Activated T-cell treated with anti-CD3 and anti-CD28 coated beads for 48 hours (primary cell): ENCODE measurements around the gene APBB3.
A peak's percentile ranks its signal among the peaks of the same experiment; 100 is the strongest.

Experiments used
- DNase-seq: peaks from one replicate; pipeline ENCODE4 v3.0.0-alpha.2; 2020; ENCODE audit warnings: low read depth

APBB3 gene

DNA sequence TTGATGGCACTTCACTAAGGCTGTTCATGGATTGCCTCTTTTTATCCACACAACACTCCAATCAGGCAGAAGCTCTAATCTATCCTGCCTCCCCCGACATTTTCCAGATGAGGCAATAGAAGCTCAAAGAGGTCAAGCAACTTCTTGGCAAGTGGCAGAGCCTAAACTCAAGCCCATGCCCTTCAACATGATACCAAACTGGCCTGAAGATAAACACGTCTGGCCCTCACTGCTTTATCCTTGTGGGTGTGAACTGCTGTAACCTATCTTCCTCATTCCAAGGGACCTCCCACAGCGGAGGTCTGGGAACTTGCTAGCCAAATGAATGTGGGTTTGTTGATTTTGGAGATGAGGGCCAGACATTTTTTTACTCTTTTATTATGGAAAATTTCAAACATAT is 9.8 kb upstream of the APBB3 start:
- no peak for DNase-seq

DNA sequence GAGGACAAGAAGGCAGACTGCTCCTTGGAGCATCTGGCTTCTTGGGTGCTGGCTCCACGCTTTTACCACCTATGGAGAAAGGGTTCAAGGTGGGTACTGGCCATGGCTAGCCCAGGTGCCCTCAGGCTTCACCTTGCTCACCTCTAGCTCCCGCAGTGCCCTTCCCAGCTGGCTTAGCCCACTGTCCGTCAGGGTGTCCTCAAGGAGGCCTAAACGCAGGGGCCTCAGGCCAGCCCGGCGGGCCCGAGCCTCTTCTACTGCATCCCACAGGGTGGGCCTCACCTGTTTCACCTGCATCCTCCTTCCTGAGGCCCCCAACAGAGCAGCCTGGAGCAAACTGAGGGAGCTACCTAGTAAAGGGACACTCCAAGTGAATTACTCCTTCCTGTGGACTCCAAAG is 9.3 kb upstream of the APBB3 start:
- DNase-seq: no peak

DNA sequence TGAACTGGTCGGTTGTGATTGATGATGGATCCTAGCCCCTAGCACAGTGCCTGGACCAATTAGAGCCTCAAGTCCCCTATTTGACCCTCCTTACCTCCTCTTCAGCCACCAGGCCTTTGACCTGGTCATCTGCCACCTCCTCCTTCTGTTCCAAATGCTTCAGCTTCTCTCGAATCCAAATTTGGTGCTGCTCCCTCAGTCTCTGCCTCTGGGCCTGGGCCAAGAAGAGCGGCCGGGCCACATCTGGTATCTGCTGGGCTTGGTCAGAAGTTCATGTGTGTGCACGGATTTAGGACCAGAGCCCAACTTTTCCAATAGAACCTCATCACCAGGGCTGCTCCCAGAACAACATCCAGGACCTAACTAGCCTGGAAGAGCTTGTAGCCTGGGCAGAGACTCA is 6.7 kb upstream of the APBB3 start:
- DNase-seq: no peak

DNA sequence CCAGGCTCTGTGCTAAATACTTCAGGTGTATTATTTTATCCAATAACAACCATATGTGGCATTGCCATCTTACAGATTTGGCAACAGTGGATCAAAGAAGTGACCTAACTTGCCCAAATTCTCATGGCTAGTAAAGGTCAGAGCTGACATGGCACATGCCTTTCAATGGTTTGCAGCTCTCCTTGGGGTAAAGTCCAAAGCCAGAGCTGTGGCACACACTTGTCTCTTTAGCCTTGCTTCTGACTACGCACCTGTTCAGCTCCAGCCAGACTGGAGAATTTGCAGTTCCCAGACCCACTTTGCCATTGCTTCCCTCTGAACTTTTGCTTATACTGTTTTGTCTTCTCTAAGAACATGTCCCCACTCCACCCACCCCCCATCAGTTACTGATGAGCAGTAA is 6.1 kb upstream of the APBB3 start:
- DNase-seq: no peak

DNA sequence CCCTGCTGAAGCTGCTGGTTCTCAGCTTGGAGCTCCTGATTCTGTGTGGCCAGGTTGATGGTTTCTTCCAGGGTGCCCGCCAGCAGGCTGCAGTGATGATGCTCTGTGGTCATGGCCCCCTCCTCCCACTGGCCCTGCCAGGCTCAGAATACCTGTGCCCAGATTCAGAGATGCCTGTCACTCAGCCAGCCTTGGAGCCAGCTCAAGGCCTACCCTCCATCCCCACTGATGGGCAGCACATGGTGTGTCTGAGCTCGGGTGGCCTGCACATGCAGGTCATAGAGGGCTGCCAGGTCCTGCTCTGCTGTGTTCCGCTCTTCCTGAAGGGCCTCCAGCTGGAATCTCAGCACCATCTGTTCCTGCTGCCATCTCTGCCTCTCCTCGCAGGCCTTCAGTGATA is 5.7 kb upstream of the APBB3 start:
- DNase-seq: no peak

DNA sequence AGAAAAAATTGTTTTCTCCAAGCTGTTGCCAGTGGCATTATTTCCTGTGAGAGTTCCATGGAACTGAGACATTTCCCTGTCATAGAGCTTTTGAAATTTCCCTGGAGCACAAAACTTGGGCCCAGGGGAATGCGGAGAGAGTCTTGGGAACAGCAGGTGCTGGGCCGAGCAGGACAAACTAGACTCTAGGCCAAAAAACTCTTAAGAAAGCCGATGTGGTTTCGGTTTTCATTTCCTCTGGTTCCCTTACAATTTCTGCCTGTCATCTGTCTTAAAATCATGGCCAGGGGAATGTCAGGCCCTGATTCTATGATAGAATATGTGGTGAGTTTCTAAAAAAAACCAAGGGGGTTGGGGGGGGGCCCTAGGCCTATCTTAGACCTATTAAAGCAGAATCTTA is 4.8 kb upstream of the APBB3 start:
- DNase-seq: no peak

DNA sequence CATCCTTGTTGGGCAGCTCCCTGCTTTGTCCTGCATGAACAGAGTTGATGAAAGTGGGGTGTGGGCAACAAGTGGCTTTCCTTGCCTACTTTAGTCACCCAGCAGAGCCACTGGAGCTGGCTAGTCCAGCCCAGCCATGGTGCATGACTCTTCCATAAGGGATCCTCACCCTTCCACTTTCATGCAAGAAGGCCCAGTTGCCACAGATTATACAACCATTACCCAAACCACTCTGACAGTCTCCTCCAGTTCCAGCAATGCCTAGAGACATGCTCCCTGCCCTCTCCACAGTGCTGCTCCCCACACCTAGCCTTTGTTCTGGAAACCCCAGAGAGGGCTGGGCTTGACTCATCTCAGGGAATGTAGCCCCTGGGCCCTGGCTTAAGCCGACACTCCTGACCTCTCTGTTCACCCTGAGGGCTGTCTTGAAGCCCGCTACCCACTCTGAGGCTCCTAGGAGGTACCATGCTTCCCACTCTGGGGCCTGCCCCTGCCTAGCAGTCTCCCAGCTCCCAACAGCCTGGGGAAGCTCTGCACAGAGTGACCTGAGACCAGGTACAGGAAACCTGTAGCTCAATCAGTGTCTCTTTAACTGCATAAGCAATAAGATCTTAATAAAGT is 4.2 kb upstream of the APBB3 start:
- DNase-seq: no peak

DNA sequence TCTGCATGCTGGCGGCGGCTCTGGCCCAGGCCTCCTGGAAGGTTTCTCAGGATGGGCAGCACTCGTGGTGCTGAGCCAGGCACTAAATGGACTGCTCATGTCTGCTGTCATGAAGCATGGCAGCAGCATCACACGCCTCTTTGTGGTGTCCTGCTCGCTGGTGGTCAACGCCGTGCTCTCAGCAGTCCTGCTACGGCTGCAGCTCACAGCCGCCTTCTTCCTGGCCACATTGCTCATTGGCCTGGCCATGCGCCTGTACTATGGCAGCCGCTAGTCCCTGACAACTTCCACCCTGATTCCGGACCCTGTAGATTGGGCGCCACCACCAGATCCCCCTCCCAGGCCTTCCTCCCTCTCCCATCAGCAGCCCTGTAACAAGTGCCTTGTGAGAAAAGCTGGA is 3.5 kb upstream of the APBB3 start:
- no peak for DNase-seq

DNA sequence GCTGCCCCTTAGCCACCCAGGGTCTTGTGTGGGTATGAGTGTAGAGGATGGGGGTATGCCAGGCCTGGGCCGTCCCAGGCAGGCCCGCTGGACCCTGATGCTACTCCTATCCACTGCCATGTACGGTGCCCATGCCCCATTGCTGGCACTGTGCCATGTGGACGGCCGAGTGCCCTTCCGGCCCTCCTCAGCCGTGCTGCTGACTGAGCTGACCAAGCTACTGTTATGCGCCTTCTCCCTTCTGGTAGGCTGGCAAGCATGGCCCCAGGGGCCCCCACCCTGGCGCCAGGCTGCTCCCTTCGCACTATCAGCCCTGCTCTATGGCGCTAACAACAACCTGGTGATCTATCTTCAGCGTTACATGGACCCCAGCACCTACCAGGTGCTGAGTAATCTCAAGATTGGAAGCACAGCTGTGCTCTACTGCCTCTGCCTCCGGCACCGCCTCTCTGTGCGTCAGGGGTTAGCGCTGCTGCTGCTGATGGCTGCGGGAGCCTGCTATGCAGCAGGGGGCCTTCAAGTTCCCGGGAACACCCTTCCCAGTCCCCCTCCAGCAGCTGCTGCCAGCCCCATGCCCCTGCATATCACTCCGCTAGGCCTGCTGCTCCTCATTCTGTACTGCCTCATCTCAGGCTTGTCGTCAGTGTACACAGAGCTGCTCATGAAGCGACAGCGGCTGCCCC is 2.9 kb upstream of the APBB3 start:
- DNase-seq: no peak

DNA sequence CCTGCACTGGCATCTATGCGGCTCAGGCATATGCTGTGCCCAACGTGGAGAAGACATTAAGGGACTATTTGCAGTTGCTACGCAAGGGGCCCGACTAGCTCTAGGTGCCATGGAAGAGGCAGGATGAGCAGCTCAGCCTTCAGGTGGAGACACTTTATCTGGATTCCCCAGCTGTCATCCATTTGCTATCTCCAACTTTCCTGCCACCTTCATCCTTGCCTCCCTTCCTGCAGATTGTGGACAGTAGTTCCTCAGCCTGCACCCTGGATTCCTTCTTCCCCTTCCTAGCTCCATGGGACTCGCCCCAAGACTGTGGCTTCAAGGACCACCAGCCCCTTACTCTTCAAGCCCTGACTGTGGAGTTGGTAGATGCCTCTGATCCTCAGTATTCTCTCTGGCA is 2.3 kb upstream of the APBB3 start:
- DNase-seq: no peak

DNA sequence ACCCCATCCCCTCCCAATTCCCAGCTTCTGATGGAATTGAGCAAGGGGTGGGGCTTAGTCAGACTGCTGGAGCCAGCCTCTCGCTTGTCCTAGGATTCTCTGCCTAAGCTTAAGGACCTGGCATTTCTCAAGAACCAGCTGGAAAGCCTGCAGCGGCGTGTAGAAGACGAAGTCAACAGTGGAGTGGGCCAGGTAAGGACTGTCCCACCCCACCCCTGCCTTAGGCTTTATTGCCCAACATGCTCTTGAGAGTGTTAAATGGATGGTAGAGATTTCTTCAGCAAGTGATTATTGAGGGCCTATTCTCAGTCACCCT is 1.3 kb upstream of the APBB3 start:
- DNase-seq: no peak

DNA sequence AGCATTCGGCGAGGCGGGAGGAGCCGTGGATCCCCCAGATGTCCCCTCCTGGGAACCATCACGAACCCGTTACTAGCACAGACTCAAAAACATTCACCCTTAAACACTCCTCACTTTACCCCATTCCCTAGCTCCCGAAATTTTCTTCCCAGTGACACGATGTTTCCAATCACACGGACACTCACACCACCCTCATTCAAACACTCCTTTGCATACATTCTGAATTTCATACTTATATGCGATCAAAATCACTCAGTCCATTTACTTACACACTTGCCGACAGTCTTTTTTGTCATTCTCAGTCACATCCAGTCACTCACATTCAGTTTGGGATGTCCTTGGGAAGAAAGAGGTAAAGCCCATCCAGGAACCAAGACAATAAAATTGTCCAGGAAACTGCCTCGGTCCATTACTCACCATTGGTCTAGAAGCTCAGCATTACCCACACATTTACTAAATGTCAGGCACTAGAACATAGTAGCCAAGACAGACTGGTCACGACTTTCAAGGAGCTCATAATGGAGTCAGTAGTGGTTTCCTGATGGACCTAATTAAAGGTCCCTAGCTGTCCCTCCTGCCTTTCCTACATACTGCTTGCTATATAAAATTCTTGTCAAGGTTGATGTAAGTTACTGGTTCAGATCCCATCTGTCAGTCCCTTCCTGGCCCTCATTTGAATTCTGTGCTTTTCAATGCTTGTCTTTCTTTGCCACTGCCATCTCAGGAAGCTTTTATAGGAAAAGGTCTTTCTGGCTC is 804 bp upstream of the APBB3 start:
- DNase-seq: no peak

DNA sequence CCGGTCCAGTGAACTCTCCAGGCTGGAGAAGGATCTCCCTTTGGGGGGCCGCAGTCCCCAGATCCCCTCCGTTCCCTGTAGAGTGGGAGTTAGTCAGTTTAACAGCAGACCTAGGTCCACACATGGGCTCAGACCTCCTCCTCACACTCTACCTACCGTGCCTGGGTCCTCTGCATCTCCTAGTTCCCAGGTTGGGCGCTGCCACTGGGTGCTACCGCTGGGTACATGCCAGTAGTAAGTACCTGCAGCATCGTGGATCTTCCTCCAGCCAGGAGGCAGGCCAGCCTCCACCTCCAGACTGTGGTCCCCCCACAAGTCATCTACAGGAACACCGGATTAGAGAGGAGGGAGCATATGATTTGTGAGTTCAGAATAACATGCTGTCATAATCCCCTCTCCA is 802 bp downstream of the APBB3 start:
- no peak for DNase-seq

DNA sequence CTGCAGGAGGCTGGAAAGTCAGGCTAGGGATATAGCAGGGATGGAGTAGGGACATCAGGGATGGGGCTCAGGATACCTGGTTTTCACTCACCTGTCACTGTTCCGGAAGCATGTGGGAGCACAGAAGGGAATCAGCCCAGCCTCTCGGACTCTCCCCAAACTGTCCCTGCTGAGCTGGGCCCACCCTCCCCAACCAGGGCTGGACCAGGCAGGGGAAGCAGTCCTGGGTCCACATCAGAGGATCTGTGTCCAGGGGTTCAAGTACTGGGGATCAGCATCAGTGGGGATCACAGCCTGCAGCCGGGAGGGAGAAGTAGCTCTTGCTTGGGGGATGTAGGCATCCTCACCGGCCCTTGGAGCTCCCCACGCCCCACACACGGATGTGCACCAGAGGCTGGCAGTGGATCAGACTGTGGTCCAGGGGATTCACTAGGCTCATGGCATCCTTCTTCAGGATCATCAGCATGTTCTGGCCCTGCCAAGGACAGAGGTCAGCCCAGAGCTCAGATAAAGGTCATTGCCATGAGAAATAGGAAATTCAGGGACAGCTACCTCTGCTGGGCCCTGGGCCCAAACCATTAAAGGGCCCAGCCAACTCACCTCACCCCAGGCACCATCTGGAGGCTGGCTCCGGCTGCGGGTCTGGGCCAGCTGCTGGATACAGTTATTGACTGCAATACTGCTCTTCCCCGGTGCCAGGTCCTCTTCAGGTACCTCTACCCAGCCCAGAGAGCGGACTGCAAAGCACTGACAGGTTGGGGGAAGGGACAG is 2.5 kb downstream of the APBB3 start:
- no peak for DNase-seq

DNA sequence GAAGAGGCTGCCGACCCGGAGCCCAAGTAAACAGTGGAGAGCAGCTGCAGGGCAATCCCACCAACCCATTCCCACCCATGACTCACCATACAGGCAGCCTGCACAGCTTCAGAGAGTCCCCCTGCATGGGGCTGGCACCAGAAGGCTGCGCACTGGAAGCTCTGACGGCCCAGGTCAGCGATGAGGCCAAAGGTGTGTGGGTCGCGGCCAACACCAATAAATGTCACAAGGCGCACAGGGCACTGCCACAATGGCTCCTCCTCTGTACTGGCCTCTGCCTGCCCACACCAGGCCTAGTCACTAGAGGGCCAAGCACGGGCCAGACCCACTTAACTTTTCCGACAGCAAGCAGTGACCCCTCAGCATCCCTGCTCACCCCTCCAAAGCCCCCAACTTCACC is 4.2 kb downstream of the APBB3 start:
- no peak for DNase-seq

DNA sequence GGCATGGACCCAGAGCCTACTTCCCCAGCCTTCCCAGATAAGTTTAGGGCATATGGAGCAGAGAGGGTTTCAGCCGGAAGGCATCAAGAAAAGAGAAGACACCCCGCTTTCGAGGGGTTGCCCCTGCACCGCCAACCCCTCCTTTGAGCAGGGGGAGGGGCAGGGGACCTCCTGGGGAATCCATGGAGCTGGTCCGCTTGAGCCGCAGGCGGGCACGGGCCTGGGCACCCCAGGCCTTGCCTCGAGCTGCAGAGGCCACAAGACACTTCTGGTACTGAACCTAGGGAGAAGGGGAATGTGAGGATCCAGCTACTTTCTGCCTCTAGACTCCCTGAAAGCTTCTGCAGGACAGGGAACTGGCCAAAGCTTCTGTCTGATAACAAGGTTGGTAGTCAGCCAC is 5.9 kb downstream of the APBB3 start:
- no peak for DNase-seq

DNA sequence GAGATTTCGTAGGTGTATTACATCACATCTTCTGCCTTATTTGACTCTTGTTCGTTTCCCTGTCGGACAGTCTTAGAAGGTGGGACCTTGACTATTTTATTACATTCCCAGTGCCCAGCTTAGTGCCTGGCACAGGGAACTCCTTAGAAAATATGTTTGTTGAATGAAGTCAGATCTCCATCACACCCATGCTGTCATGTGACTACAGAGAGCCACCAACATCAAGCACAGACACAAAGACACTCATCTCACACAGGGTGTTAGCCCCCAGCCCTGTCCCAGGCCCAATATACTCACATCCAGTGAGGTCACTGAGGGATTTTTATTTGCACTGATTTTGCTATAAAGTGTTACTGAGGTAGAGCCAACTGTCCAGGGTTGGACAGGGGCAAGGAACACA is 6.4 kb downstream of the APBB3 start:
- DNase-seq: no peak

DNA sequence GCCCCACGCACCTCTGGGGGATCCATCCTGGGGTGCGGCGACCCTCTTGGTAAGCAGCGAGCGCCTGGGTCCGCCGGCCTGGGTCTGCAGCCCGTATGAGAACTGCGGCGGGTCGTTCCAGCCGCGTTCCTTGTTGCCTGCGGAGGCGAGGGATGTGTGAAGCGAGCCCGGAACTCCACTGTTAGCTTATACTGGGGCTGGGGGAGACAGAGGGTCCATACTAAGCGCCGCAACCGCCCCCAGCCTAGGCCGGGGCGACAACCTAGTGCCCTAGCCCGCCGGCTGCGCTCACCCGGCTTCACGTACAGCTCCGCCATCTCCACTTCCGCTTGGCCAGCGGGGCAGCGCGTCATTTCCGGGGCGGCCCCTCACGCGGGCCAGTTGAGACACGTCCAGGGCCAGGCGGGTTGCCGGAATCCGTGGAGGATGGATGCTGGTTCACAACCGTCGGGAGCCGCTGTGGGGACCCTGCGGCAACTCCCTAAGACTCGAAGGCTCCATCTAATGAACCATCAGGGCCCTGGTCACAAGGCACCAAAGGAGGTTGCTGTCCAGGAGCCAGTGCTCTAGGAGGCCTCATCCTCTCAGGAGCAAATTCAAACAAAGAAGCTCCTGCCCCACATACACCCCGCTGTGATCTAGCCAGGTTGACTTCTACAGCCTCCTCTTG is 7.1 kb downstream of the APBB3 start, which contains the start of gene SRA1:
Gene SRA1, minus strand, starts transcription at position 338 of the 670 bp plus-strand sequence. Its CDS starts 21 bp downstream, at position 317.
- DNase-seq: peak; percentile 87

DNA sequence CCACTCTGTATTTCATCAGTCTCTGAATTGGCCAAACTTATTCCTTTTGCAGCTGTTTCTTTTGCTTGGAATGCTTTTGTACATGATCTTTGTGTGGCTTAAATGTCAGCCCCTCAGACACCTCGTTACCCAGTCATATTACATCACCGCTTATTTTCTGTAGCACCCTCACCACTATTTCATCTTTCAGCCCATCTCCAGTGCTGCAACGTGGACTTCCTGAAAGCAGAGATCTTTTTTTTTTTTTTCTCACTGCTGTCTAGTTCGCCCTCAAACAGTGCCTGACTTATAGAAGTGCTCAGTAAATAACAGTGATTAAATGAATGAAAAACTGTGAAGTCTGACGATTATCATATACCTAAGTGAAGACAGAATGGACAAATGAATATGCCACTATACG is 8.0 kb downstream of the APBB3 start:
- DNase-seq: no peak

DNA sequence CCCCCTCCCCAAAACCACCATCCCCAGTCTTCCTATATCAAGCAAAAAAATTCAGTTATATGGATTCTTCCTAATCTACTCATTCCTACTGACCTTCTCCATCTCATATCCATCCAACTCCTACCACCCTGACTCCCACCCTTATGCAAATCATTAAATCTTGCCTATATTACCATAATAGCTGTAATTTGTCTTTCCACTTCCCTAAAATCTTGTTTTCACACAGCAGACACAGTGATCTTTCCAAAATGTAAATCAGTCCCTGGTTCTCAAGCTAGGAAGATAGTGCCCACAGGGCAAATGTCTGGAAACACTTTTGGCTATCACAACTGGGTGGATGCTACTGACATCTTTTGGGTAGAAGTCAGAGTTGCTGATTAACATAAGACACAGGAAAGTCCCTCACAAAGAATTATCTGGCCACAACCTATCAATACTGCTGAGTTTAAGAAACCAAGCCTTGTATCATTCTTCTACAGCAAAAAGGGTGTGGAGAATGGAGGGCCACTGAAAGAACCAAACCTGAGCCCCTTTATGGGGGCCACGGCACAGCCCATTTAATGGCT is 8.6 kb downstream of the APBB3 start:
- no peak for DNase-seq

DNA sequence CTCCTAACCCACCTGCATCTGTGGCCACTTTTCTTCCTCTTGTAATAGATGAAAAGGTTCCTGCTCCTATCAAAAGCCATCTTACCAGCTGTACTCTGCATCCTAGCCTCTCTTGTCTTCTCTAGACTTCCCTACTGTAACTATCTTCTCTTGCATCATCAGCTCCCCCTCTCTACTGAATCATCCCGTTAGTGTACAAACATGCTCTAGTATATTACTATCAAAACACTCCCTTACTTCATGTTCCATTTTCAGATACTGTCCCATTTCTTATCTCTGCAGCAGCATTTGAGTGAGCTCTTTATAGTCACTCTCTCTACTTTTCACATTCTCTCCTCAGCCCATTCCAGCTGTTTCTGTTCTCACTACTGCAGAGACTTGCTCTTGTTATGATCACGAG is 9.9 kb downstream of the APBB3 start:
- DNase-seq: no peak

DNA sequence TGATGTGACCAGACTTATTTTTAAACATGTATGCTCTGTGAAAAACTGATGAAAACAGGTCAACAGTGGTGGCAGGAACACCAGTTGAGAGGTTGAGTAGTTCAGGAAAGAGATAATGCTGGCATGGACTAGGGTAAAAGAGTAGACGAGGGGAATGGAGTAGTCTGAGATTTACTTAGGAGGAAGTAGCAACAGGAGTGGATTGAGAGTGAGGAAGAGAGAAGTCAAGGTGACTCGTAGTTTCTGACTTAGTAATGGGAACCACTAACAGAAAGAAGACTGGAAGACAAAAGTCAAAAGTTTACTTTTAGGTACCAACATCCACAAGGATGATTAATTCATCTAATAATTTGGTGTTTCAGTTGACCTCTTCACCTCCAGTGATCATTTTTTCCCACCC is 10.7 kb downstream of the APBB3 start:
- DNase-seq: no peak
